ENCODE data around the gene CHMP6. TPM values are rescaled to one million over a fixed set of nuclear protein-coding genes. Genes with fewer than 3 reads are reported as not detected.

CHMP6 gene
- polyA plus RNA-seq, 4 donors = 20.0 to 35.8 (median 31.8) TPM

- no peak overlapping the region for H3K4me3 ChIP-seq (ENCODE audit: low read depth in 1 of 3, low read length in 3 of 3)
- H3K27me3 ChIP-seq (ENCODE audit: control insufficient read depth in 3 of 3, insufficient read depth in 3 of 3, low read length in 3 of 3) = peaks cover 0 to 22% (median 3%) of the 10 kb centered on the region in 3 donors
- DNase-seq = no peak
- no peak for FAIRE-seq
- no peaks in the 10 kb centered on the region for H3K9me3 ChIP-seq (ENCODE audit: control insufficient read depth in 2 of 2, insufficient read depth in 1 of 2, low read depth in 1 of 2, low read length in 1 of 2)
- WGBS, 3 donors = 82 to 85% (median 82%) methylated on average over 29 to 31 of the region's 31 CpGs
- H3K27ac ChIP-seq (ENCODE audit: low read depth in 1 of 3, low read length in 2 of 3) = no peak overlapping the region
- no peaks in the 10 kb centered on the region for H3K4me1 ChIP-seq (ENCODE audit: control insufficient read depth in 3 of 3, insufficient read depth in 2 of 3, low read depth in 1 of 3, low read length in 2 of 3)
- H3K36me3 ChIP-seq (ENCODE audit: control insufficient read depth in 3 of 3, insufficient read depth in 2 of 3, low read depth in 1 of 3, low read length in 3 of 3) = no peaks in the 10 kb centered on the region
Observed at GRCh38 chr17:80978499-80979497, 12.8 kb upstream of the CHMP6 start.

GRCh38 chr17:80979547-80980378 is 11.9 kb upstream of the CHMP6 start:
- H3K36me3 ChIP-seq (ENCODE audit: control insufficient read depth in 3 of 3, insufficient read depth in 2 of 3, low read depth in 1 of 3, low read length in 3 of 3) = no peaks in the 10 kb centered on the region
- WGBS, 3 donors = 82 to 87% (median 82%) methylated on average over 25 to 26 of the region's 26 CpGs
- FAIRE-seq (no peak), DNase-seq (no peak)
- no peaks in the 10 kb centered on the region for H3K9me3 ChIP-seq (ENCODE audit: control insufficient read depth in 2 of 2, insufficient read depth in 1 of 2, low read depth in 1 of 2, low read length in 1 of 2)
- peaks cover 0 to 22% (median 3%) of the 10 kb centered on the region in 3 donors for H3K27me3 ChIP-seq (ENCODE audit: control insufficient read depth in 3 of 3, insufficient read depth in 3 of 3, low read length in 3 of 3)
- no peaks in the 10 kb centered on the region for H3K4me1 ChIP-seq (ENCODE audit: control insufficient read depth in 3 of 3, insufficient read depth in 2 of 3, low read depth in 1 of 3, low read length in 2 of 3)
- no peak overlapping the region for H3K27ac ChIP-seq (ENCODE audit: low read depth in 1 of 3, low read length in 2 of 3)
- no peak overlapping the region for H3K4me3 ChIP-seq (ENCODE audit: low read depth in 1 of 3, low read length in 3 of 3)

GRCh38 chr17:80980397-80981061 is 11.1 kb upstream of the CHMP6 start:
- no peak for DNase-seq
- Histone ChIP-seq H3K36me3 (ENCODE audit: control insufficient read depth in 3 of 3, insufficient read depth in 2 of 3, low read depth in 1 of 3, low read length in 3 of 3) (no peaks in the 10 kb centered on the region), H3K9me3 (ENCODE audit: control insufficient read depth in 2 of 2, insufficient read depth in 1 of 2, low read depth in 1 of 2, low read length in 1 of 2) (no peaks in the 10 kb centered on the region), H3K4me3 (ENCODE audit: low read depth in 1 of 3, low read length in 3 of 3) (no peak overlapping the region), H3K27me3 (ENCODE audit: control insufficient read depth in 3 of 3, insufficient read depth in 3 of 3, low read length in 3 of 3) (peaks cover 0 to 22% (median 3%) of the 10 kb centered on the region in 3 donors), H3K27ac (ENCODE audit: low read depth in 1 of 3, low read length in 2 of 3) (no peak overlapping the region), H3K4me1 (ENCODE audit: control insufficient read depth in 3 of 3, insufficient read depth in 2 of 3, low read depth in 1 of 3, low read length in 2 of 3) (no peaks in the 10 kb centered on the region)
- FAIRE-seq = no peak
- 36 to 56% (median 48%) methylated on average over 6 to 7 of the region's 7 CpGs for WGBS, 3 donors

- H3K27ac ChIP-seq (ENCODE audit: low read depth in 1 of 3, low read length in 2 of 3) = no peak overlapping the region
- H3K4me3 ChIP-seq (ENCODE audit: low read depth in 1 of 3, low read length in 3 of 3) = no peak overlapping the region
- FAIRE-seq = no peak
- H3K36me3 ChIP-seq (ENCODE audit: control insufficient read depth in 3 of 3, insufficient read depth in 2 of 3, low read depth in 1 of 3, low read length in 3 of 3) = no peaks in the 10 kb centered on the region
- peak in 1 of 2 donors; percentile 30 for DNase-seq
- H3K9me3 ChIP-seq (ENCODE audit: control insufficient read depth in 2 of 2, insufficient read depth in 1 of 2, low read depth in 1 of 2, low read length in 1 of 2) = no peaks in the 10 kb centered on the region
- 5 to 12% (median 7%) methylated on average over 19 to 65 of the region's 65 CpGs for WGBS, 3 donors
- H3K27me3 ChIP-seq (ENCODE audit: control insufficient read depth in 3 of 3, insufficient read depth in 3 of 3, low read length in 3 of 3) = peaks cover 0 to 22% (median 3%) of the 10 kb centered on the region in 3 donors
- H3K4me1 ChIP-seq (ENCODE audit: control insufficient read depth in 3 of 3, insufficient read depth in 2 of 3, low read depth in 1 of 3, low read length in 2 of 3) = no peaks in the 10 kb centered on the region
Observed at GRCh38 chr17:80981062-80981902, 10.4 kb upstream of the CHMP6 start.

GRCh38 chr17:80981929-80982425 is 9.7 kb upstream of the CHMP6 start:
- no peaks in the 10 kb centered on the region for H3K36me3 ChIP-seq (ENCODE audit: control insufficient read depth in 3 of 3, insufficient read depth in 2 of 3, low read depth in 1 of 3, low read length in 3 of 3)
- H3K4me1 ChIP-seq (ENCODE audit: control insufficient read depth in 3 of 3, insufficient read depth in 2 of 3, low read depth in 1 of 3, low read length in 2 of 3) = no peaks in the 10 kb centered on the region
- peaks cover 0 to 24% (median 3%) of the 10 kb centered on the region in 3 donors for H3K27me3 ChIP-seq (ENCODE audit: control insufficient read depth in 3 of 3, insufficient read depth in 3 of 3, low read length in 3 of 3)
- H3K27ac ChIP-seq (ENCODE audit: low read depth in 1 of 3, low read length in 2 of 3) = no peak overlapping the region
- WGBS, 3 donors = 57 to 62% (median 58%) methylated on average over 16 to 17 of the region's 17 CpGs
- DNase-seq (no peak), FAIRE-seq (no peak)
- H3K4me3 ChIP-seq (ENCODE audit: low read depth in 1 of 3, low read length in 3 of 3) = no peak overlapping the region
- no peaks in the 10 kb centered on the region for H3K9me3 ChIP-seq (ENCODE audit: control insufficient read depth in 2 of 2, insufficient read depth in 1 of 2, low read depth in 1 of 2, low read length in 1 of 2)

GRCh38 chr17:80982426-80982974 is 9.1 kb upstream of the CHMP6 start:
- FAIRE-seq = no peak
- Histone ChIP-seq H3K9me3 (ENCODE audit: control insufficient read depth in 2 of 2, insufficient read depth in 1 of 2, low read depth in 1 of 2, low read length in 1 of 2) (no peaks in the 10 kb centered on the region), H3K36me3 (ENCODE audit: control insufficient read depth in 3 of 3, insufficient read depth in 2 of 3, low read depth in 1 of 3, low read length in 3 of 3) (no peaks in the 10 kb centered on the region)

GRCh38 chr17:80983545-80983944 is 8.1 kb upstream of the CHMP6 start:
- Histone ChIP-seq H3K4me3 (ENCODE audit: low read depth in 1 of 3, low read length in 3 of 3) (no peak overlapping the region), H3K27ac (ENCODE audit: low read depth in 1 of 3, low read length in 2 of 3) (no peak overlapping the region), H3K27me3 (ENCODE audit: control insufficient read depth in 3 of 3, insufficient read depth in 3 of 3, low read length in 3 of 3) (peaks cover 0 to 32% (median 3%) of the 10 kb centered on the region in 3 donors), H3K36me3 (ENCODE audit: control insufficient read depth in 3 of 3, insufficient read depth in 2 of 3, low read depth in 1 of 3, low read length in 3 of 3) (no peaks in the 10 kb centered on the region), H3K9me3 (ENCODE audit: control insufficient read depth in 2 of 2, insufficient read depth in 1 of 2, low read depth in 1 of 2, low read length in 1 of 2) (no peaks in the 10 kb centered on the region), H3K4me1 (ENCODE audit: control insufficient read depth in 3 of 3, insufficient read depth in 2 of 3, low read depth in 1 of 3, low read length in 2 of 3) (no peaks in the 10 kb centered on the region)
- no peak for FAIRE-seq
- 77 to 81% (median 78%) methylated on average over 17 of the region's 17 CpGs for WGBS, 3 donors
- DNase-seq = no peak

More at GRCh38 chr17:80982426-80982974, 9.1 kb upstream of the CHMP6 start:
- no peak for DNase-seq
- 71 to 81% (median 71%) methylated on average over 16 to 17 of the region's 17 CpGs for WGBS, 3 donors
- no peak overlapping the region for H3K4me3 ChIP-seq (ENCODE audit: low read depth in 1 of 3, low read length in 3 of 3)
- H3K27ac ChIP-seq (ENCODE audit: low read depth in 1 of 3, low read length in 2 of 3) = no peak overlapping the region
- peaks cover 0 to 24% (median 3%) of the 10 kb centered on the region in 3 donors for H3K27me3 ChIP-seq (ENCODE audit: control insufficient read depth in 3 of 3, insufficient read depth in 3 of 3, low read length in 3 of 3)
- no peaks in the 10 kb centered on the region for H3K4me1 ChIP-seq (ENCODE audit: control insufficient read depth in 3 of 3, insufficient read depth in 2 of 3, low read depth in 1 of 3, low read length in 2 of 3)

Measured in small intestine (tissue), 7 donors.